Endothelial cell of umbilical vein (primary cell): ENCODE results near the gene MAPT.

Experiments used
- CTCF ChIP-seq, 2 donors: IDR thresholded peaks; 1 replicate in 1 of 2; 2 replicates in 1 of 2; pipeline ENCODE4 v1.5.1; 2011; ENCODE audit warnings: low read length in 2 of 2, mild to moderate bottlenecking in 2 of 2, moderate library complexity in 2 of 2, control low read depth in 1 of 2, inconsistent platforms in 1 of 2, low read depth in 1 of 2; ENCODE audit not compliant: insufficient read depth in 1 of 2; ENCODE audit errors: extremely low read depth in 1 of 2
- FOS ChIP-seq: IDR thresholded peaks from 2 replicates; pipeline ENCODE4 v1.6.1; 2011; ENCODE audit warnings: mild to moderate bottlenecking, low read length, moderate library complexity, borderline replicate concordance; ENCODE audit not compliant: insufficient read depth
- GATA2 ChIP-seq: IDR thresholded peaks from 2 replicates; pipeline ENCODE4 v1.7.0; 2011; ENCODE audit warnings: low read depth, mild to moderate bottlenecking, moderate library complexity, mixed read lengths, low read length; ENCODE audit not compliant: insufficient read length, insufficient read depth
- JUN ChIP-seq: IDR thresholded peaks from 2 replicates; pipeline ENCODE4 v1.6.1; 2011; ENCODE audit warnings: borderline replicate concordance, low read depth; ENCODE audit not compliant: insufficient read length, insufficient read depth
- POLR2A ChIP-seq: IDR thresholded peaks from 2 replicates; pipeline ENCODE4 v1.6.1; 2012; ENCODE audit warnings: low read depth, mild to moderate bottlenecking, control low read depth, low read length
- POLR2AphosphoS5 ChIP-seq: IDR thresholded peaks from 2 replicates; pipeline ENCODE4 v1.6.1; 2012; ENCODE audit warnings: low read depth, mild to moderate bottlenecking, control low read depth, low read length, moderate library complexity; ENCODE audit not compliant: insufficient read depth

GRCh38 chr17:45966606-45967280 is 72.4 kb downstream of the MAPT start:
- TF ChIP-seq FOS (no peak), CTCF (IDR thresholded peaks at IDR 0.05; ENCODE audit: extremely low read depth in 1 of 2, insufficient read depth in 1 of 2, low read depth in 1 of 2, low read length in 2 of 2) (no peak), POLR2AphosphoS5 (no peak), GATA2 (no peak), POLR2A (no peak), JUN (no peak)
